Activated CD4-positive, alpha-beta T cell treated with anti-CD3 and anti-CD28 coated beads for 36 hours (primary cell): ENCODE results near the gene TMEM37. TPM values are rescaled to one million over a fixed set of nuclear protein-coding genes. Genes with fewer than 3 reads are reported as not detected.

Source experiments
- ATAC-seq: fragments of 200-7000 bp; cut with Tn5 transposase; one replicate; pipeline ENCODE4 v1.10.0; 2021; ENCODE audit warnings: mild to moderate bottlenecking, moderate library complexity
- CTCF ChIA-PET: fragments of 350-600 bp; sonication (Branson Sonifier 250); formaldehyde crosslinking; loops from one replicate; lab custom pipeline; 2021; ENCODE audit warnings: antibody characterized with exemption; lab: Charles Lee
- POLR2A ChIA-PET: fragments of 350-600 bp; sonication (Branson Sonifier 250); formaldehyde crosslinking; loops from one replicate; lab custom pipeline; 2021; ENCODE audit warnings: antibody characterized with exemption, inconsistent platforms; lab: Charles Lee
- DNase-seq: peaks from one replicate; pipeline ENCODE4 v3.0.0-alpha.2; 2020
- H3K27ac Mint-ChIP-seq: one replicate; pipeline ENCODE4 v1.8.0; 2021; ENCODE audit warnings: mixed read lengths
- H3K27me3 Mint-ChIP-seq: one replicate; pipeline ENCODE4 v1.8.0; 2021; ENCODE audit warnings: mixed read lengths
- H3K36me3 Mint-ChIP-seq: one replicate; pipeline ENCODE4 v1.8.0; 2021; ENCODE audit warnings: low read depth, mixed read lengths
- H3K4me1 Mint-ChIP-seq: one replicate; pipeline ENCODE4 v1.8.0; 2021; ENCODE audit warnings: mixed read lengths
- H3K4me3 Mint-ChIP-seq: one replicate; pipeline ENCODE4 v1.8.0; 2021; ENCODE audit warnings: mild to moderate bottlenecking, moderate library complexity, mixed read lengths
- H3K9me3 Mint-ChIP-seq: one replicate; pipeline ENCODE4 v1.8.0; 2021; ENCODE audit warnings: low read depth, mixed read lengths
- intact Hi-C, 2 experiments: fragments of 100-400 bp; cut with DNase I in 1 of 2; cut with micrococcal nuclease in 1 of 2; formaldehyde crosslinking; loops; one replicate each; pipeline versions ENCODE4 v1.14.2 to v1.15.1; 2022 to 2024; cut with DNase I, micrococcal nuclease
- total RNA-seq, 2 experiments: library from RNA; stranded (reverse); gene quantifications; one replicate each; pipeline ENCODE4 v1.2.3, GENCODE V29; 2021

TMEM37 gene
- total RNA-seq, 2 experiments from 2014 or later: not detected

DNA sequence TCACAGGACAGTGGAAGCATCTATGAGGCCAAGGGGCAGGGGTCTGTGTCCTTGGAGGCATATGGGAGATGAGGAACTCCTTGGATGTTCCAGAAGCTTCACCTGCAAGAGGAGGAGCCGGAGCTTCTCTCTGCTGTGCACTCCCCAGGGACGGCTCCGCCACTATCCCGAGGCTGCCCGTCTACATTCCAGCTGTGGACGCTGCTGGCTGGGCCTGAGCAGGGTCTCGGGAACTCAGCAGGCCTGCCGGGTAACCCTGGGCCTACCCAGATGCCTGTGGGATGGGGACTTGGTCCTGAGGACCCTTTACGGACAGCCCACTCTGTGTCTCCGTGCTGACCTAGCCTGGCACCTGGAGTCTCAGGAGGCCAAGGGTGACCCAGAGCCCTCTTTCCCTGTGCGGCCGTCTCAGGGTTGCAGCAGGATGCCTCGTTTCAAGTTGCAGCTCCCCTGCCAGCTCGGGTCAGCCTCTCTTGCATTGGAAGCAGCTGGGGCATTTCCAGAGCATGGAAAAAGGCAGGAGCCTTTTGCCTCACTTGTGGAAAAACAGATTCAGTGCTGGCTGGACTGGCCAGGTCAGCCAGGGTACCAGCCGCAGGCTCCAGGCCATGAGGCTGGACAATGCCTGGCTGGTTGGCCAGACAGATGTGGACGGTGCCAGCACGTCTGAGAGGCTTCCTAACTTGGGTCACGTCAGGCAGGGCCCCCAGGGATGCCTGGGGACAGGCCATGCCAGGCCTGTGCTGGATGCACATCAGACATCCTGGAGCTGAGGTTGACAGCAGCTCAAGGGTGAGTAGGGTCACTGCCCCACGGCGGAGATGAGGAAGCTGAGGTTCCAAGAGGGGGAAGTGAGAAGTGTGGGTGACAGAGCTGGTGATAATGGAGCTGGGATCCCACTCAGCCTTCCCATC is 51.1 kb downstream of the TMEM37 start:
- intact Hi-C loops: no loop called here
- ATAC-seq (no peak), DNase-seq (no peak)
- H3K36me3 Mint-ChIP-seq: no peaks in the 10 kb centered on the region
- CTCF ChIA-PET: no interaction called here
- no peaks in the 10 kb centered on the region for H3K9me3 Mint-ChIP-seq
- H3K27ac Mint-ChIP-seq: no peak overlapping the region
- POLR2A ChIA-PET: no interaction called here
- no peaks in the 10 kb centered on the region for H3K4me1 Mint-ChIP-seq
- H3K27me3 Mint-ChIP-seq: peaks cover 10% of the 10 kb centered on the region
- H3K4me3 Mint-ChIP-seq: no peak overlapping the region

DNA sequence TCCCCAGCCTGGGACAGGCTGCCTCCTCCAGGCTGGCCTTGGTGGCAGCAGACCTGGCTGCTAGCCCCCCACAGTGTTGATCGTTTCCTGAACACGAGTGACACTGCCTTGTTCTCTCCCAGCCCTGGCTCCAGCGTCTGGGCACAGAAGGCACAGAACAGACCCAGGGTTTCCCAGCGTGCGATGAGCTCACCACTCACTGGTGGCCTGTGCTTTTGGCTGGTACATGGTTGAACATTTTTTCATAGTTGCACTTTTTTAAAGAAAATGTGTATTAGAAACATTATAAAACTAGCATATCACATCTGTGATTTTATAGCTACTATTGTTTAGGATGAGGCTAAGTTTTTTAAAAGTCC is 51.7 kb downstream of the TMEM37 start:
- ChIA-PET POLR2A (no interaction called here), CTCF (no interaction called here)
- intact Hi-C loops: no loop called here

DNA sequence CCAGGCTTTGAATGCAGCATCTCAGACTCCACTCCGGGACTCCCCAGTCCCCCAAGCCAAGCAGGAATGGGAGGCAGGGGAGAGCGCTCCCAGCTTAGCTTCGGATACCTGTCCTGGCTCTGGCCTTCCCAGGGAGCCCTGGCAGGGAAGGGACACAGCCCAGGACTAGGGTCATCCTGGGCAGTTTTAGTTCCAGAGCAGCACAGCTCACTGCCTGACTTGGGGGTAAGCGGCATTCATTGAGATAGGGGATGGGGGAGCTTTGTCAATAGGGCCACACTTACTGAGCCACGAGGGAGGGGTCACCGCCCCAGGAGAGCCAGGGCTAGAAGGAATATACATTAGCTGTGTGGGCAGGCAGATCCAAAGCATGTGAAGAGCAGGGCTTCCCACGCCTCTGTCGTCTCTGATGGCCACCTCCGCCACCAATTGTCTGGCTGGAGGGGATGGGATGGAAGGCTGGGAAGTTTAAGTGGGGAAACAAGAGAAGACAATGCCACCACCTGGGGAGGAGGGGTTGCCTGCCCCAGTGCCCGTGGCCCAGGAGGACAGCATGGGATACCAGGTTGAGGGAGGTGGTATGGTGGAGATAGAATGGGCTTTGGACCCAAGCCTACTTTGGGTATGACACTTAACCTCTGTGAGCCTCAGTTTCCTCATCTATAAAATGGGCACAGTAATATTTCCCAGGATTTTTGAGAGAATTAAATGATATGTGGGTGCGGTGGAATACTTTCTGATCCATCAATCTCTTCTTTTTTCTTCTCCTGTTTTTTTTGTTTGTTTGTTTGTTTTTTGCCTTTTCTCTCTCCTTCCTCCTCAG is 52.5 kb downstream of the TMEM37 start:
- ChIA-PET CTCF (no interaction called here), POLR2A (no interaction called here)
- intact Hi-C loops: no loop called here

More for the DNA sequence above, 51.7 kb downstream of the TMEM37 start:
- no peak for ATAC-seq
- no peak for DNase-seq
- Mint-ChIP-seq H3K9me3 (no peaks in the 10 kb centered on the region), H3K4me3 (no peak overlapping the region), H3K4me1 (no peaks in the 10 kb centered on the region), H3K27ac (no peak overlapping the region), H3K27me3 (peaks cover 10% of the 10 kb centered on the region), H3K36me3 (no peaks in the 10 kb centered on the region)

GRCh38 chr2:119484834-119485233 is 53.2 kb downstream of the TMEM37 start:
- ChIA-PET CTCF (interaction anchor here (0.6 to 2.6 kb wide), 2 partner anchors 8 to 61 kb away, joined by 3 to 6 read pairs; no protein-coding TSS in a partner anchor), POLR2A (no interaction called here)
- intact Hi-C loops: no loop called here
- H3K36me3 Mint-ChIP-seq: no peaks in the 10 kb centered on the region
- no peak overlapping the region for H3K27ac Mint-ChIP-seq
- no peak overlapping the region for H3K4me3 Mint-ChIP-seq
- H3K4me1 Mint-ChIP-seq: no peaks in the 10 kb centered on the region
- no peak for ATAC-seq
- DNase-seq: no peak
- peaks cover 10% of the 10 kb centered on the region for H3K27me3 Mint-ChIP-seq
- no peaks in the 10 kb centered on the region for H3K9me3 Mint-ChIP-seq

More for the DNA sequence above, 52.5 kb downstream of the TMEM37 start:
- no peak for ATAC-seq
- no peaks in the 10 kb centered on the region for H3K4me1 Mint-ChIP-seq
- no peaks in the 10 kb centered on the region for H3K9me3 Mint-ChIP-seq
- no peak for DNase-seq
- H3K27ac Mint-ChIP-seq: no peak overlapping the region
- H3K4me3 Mint-ChIP-seq: no peak overlapping the region
- H3K36me3 Mint-ChIP-seq: no peaks in the 10 kb centered on the region
- peaks cover 10% of the 10 kb centered on the region for H3K27me3 Mint-ChIP-seq

- H3K9me3 Mint-ChIP-seq: no peaks in the 10 kb centered on the region
- ChIA-PET POLR2A (no interaction called here), CTCF (interaction anchor here (0.6 to 2.6 kb wide), 5 partner anchors 9 to 61 kb away, joined by 3 to 6 read pairs (median 3); no protein-coding TSS in a partner anchor)
- H3K4me3 Mint-ChIP-seq: no peak overlapping the region
- H3K27ac Mint-ChIP-seq: no peak overlapping the region
- peaks cover 10% of the 10 kb centered on the region for H3K27me3 Mint-ChIP-seq
- H3K36me3 Mint-ChIP-seq: no peaks in the 10 kb centered on the region
- DNase-seq (no peak), ATAC-seq (no peak)
- H3K4me1 Mint-ChIP-seq: no peaks in the 10 kb centered on the region
- intact Hi-C loops: no loop called here
Observed at GRCh38 chr2:119485336-119486110, 53.9 kb downstream of the TMEM37 start.

- H3K9me3 Mint-ChIP-seq: no peaks in the 10 kb centered on the region
- intact Hi-C loops: no loop called here
- no peak for DNase-seq
- ChIA-PET CTCF (interaction anchor here (0.6 to 2.6 kb wide), 5 partner anchors 10 to 432 kb away, joined by 3 to 6 read pairs (median 3); no protein-coding TSS in a partner anchor), POLR2A (no interaction called here)
- peaks cover 10% of the 10 kb centered on the region for H3K27me3 Mint-ChIP-seq
- no peaks in the 10 kb centered on the region for H3K36me3 Mint-ChIP-seq
- no peak for ATAC-seq
- no peaks in the 10 kb centered on the region for H3K4me1 Mint-ChIP-seq
- no peak overlapping the region for H3K4me3 Mint-ChIP-seq
- no peak overlapping the region for H3K27ac Mint-ChIP-seq
Observed at GRCh38 chr2:119486196-119486827, 54.7 kb downstream of the TMEM37 start.

- ChIA-PET POLR2A (no interaction called here), CTCF (interaction anchor here (0.6 to 2.6 kb wide), 5 partner anchors 10 to 1199 kb away, joined by 3 to 6 read pairs (median 3); no protein-coding TSS in a partner anchor)
- intact Hi-C loops: no loop called here
Observed at GRCh38 chr2:119486886-119487285, 55.2 kb downstream of the TMEM37 start.

DNA sequence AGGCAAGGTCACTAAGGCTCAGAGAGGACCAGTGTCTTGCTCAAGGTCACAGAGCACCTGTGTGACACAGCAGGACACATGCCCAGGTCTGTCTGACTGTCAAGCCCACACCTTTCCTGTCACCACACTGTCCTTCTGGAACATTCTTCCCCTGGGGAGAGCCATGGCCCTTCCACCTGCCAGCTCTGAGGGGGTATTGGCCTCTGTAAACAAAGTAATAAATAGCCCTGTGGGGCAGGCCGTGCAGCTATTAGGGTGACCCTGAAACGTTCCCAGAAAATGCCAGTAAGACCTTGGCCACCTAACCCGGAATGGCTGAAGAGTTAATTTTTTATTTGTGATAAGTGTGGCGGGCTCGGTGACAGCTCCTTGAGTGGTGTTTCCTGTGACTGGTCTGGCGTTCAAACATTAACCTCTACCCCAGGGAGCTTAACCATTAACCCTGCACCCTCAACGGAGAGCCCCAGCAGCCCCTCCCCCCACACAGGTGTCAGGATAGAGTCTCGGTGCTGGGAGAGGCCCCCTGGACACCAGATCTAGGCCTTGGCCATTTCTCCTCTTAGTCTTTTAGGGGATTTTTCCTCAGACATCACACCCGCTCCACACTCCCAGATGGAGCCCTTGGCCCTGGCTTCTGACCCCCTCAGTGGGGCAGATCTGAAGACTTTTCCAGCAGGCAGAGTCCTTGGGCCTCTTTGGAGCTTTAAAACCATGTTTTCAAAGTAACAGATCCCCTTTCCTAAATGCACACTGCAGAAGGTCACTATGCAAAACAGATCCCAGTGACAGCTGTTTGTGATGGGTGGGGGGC is 56.0 kb downstream of the TMEM37 start:
- ChIA-PET CTCF (interaction anchor here (0.7 to 2.6 kb wide), 3 partner anchors 11 to 1199 kb away, joined by 3 to 6 read pairs (median 3); no protein-coding TSS in a partner anchor), POLR2A (no interaction called here)
- Mint-ChIP-seq H3K4me1 (no peaks in the 10 kb centered on the region), H3K27ac (no peak overlapping the region), H3K27me3 (peaks cover 12% of the 10 kb centered on the region), H3K9me3 (no peaks in the 10 kb centered on the region), H3K4me3 (no peak overlapping the region), H3K36me3 (no peaks in the 10 kb centered on the region)
- intact Hi-C loops: no loop called here
- ATAC-seq (no peak), DNase-seq (no peak)

More at GRCh38 chr2:119486886-119487285, 55.2 kb downstream of the TMEM37 start:
- ATAC-seq (no peak), DNase-seq (no peak)
- no peaks in the 10 kb centered on the region for H3K4me1 Mint-ChIP-seq
- H3K27ac Mint-ChIP-seq: no peak overlapping the region
- H3K4me3 Mint-ChIP-seq: no peak overlapping the region
- H3K9me3 Mint-ChIP-seq: no peaks in the 10 kb centered on the region
- peaks cover 10% of the 10 kb centered on the region for H3K27me3 Mint-ChIP-seq
- H3K36me3 Mint-ChIP-seq: no peaks in the 10 kb centered on the region
